ENCODE data around the gene AHCYL2. TPM values are rescaled to one million over a fixed set of nuclear protein-coding genes. Genes with fewer than 3 reads are reported as not detected.
"Not testable (repeated sequence)": the region's sequence is repeated elsewhere in the genome, so short reads cannot be mapped to it uniquely, and the experiment has no call there.

Gene AHCYL2
- total and polyA plus RNA-seq, 4 donors, result 7.9 to 19.9 (median 10.9) TPM

DNA sequence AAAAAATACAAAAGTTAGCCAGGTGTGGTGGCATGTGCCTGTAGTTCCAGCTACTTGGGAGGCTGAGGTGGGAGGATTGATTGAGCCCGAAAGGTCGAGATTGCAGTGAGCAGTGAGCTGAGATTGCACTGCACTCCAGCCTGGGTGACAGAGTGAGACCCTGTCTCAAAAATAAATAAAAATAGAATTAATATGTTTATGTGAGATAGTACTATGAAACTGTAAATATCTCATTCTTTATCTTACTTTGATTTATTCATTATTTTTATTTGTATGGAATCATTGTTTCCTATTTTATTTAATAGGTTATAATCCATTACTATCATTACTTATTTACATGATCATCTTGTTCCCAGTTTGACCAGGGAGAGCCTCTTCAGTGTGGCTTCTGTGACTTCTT, 168.4 kb downstream of the AHCYL2 start:
- WGBS, 2 donors, result 94 to 96% methylated on average over 2 of the region's 2 CpGs
- intact Hi-C loops (cut with DNase I), result no loop called here
- H3K9me3 ChIP-seq (ENCODE audit: control insufficient read depth, low read length), result no peaks in the 10 kb centered on the region

GRCh38 chr7:129394101-129394500, 169.3 kb downstream of the AHCYL2 start:
- no peak for ATAC-seq (ENCODE audit: low FRiP score)
- WGBS, 2 donors, result 96% methylated on average over 4 of the region's 4 CpGs
- no peak overlapping the region for H3K4me3 ChIP-seq (ENCODE audit: low read length in 2 of 2)
- intact Hi-C loops (cut with DNase I), result no loop called here
- no peaks in the 10 kb centered on the region for H3K27me3 ChIP-seq (ENCODE audit: control insufficient read depth in 1 of 2, insufficient read depth in 2 of 2, low read length in 1 of 2)
- H3K4me1 ChIP-seq (ENCODE audit: control insufficient read depth in 1 of 2, insufficient read depth in 2 of 2, low read length in 2 of 2), result no peaks in the 10 kb centered on the region
- H3K27ac ChIP-seq (ENCODE audit: low read depth in 1 of 2, low read length in 2 of 2), result no peak overlapping the region
- H3K36me3 ChIP-seq (ENCODE audit: control insufficient read depth in 1 of 2, insufficient read depth in 2 of 2, low read length in 1 of 2), result no peaks in the 10 kb centered on the region
- DNase-seq, result no peak
- H3K9me3 ChIP-seq (ENCODE audit: control insufficient read depth, low read length), result no peaks in the 10 kb centered on the region

More for the DNA sequence above, 168.4 kb downstream of the AHCYL2 start:
- Histone ChIP-seq H3K36me3 (ENCODE audit: control insufficient read depth in 1 of 2, insufficient read depth in 2 of 2, low read length in 1 of 2) (no peaks in the 10 kb centered on the region), H3K4me1 (ENCODE audit: control insufficient read depth in 1 of 2, insufficient read depth in 2 of 2, low read length in 2 of 2) (no peaks in the 10 kb centered on the region), H3K4me3 (ENCODE audit: low read length in 2 of 2) (no peak overlapping the region), H3K27ac (ENCODE audit: low read depth in 1 of 2, low read length in 2 of 2) (no peak overlapping the region), H3K27me3 (ENCODE audit: control insufficient read depth in 1 of 2, insufficient read depth in 2 of 2, low read length in 1 of 2) (no peaks in the 10 kb centered on the region)
- ATAC-seq (ENCODE audit: low FRiP score), result no peak
- DNase-seq, result no peak

- WGBS, 2 donors, result 89 to 94% methylated on average over 4 of the region's 4 CpGs
- intact Hi-C loops (cut with DNase I), result no loop called here
- H3K36me3 ChIP-seq (ENCODE audit: control insufficient read depth in 1 of 2, insufficient read depth in 2 of 2, low read length in 1 of 2), result no peaks in the 10 kb centered on the region
- H3K27me3 ChIP-seq (ENCODE audit: control insufficient read depth in 1 of 2, insufficient read depth in 2 of 2, low read length in 1 of 2), result no peaks in the 10 kb centered on the region
- H3K27ac ChIP-seq (ENCODE audit: low read depth in 1 of 2, low read length in 2 of 2), result no peak overlapping the region
- H3K4me3 ChIP-seq (ENCODE audit: low read length in 2 of 2), result no peak overlapping the region
- no peaks in the 10 kb centered on the region for H3K4me1 ChIP-seq (ENCODE audit: control insufficient read depth in 1 of 2, insufficient read depth in 2 of 2, low read length in 2 of 2)
- H3K9me3 ChIP-seq (ENCODE audit: control insufficient read depth, low read length), result no peaks in the 10 kb centered on the region
- ATAC-seq (ENCODE audit: low FRiP score), result no peak
- DNase-seq, result no peak
Observed at GRCh38 chr7:129394982-129395914, 170.4 kb downstream of the AHCYL2 start.

GRCh38 chr7:129401228-129401966, 176.6 kb downstream of the AHCYL2 start:
- Histone ChIP-seq H3K27ac (ENCODE audit: low read depth in 1 of 2, low read length in 2 of 2) (no peak overlapping the region), H3K4me3 (ENCODE audit: low read length in 2 of 2) (no peak overlapping the region), H3K4me1 (ENCODE audit: control insufficient read depth in 1 of 2, insufficient read depth in 2 of 2, low read length in 2 of 2) (no peaks in the 10 kb centered on the region), H3K36me3 (ENCODE audit: control insufficient read depth in 1 of 2, insufficient read depth in 2 of 2, low read length in 1 of 2) (peaks cover 0 to 4% of the 10 kb centered on the region in 2 donors), H3K9me3 (ENCODE audit: control insufficient read depth, low read length) (no peaks in the 10 kb centered on the region), H3K27me3 (ENCODE audit: control insufficient read depth in 1 of 2, insufficient read depth in 2 of 2, low read length in 1 of 2) (no peaks in the 10 kb centered on the region)
- ATAC-seq (ENCODE audit: low FRiP score) (no peak), DNase-seq (no peak)
- intact Hi-C loops (cut with DNase I), result no loop called here
- WGBS, 2 donors, result 92 to 100% methylated on average over 1 of the region's 1 CpG

GRCh38 chr7:129401967-129402860, 177.4 kb downstream of the AHCYL2 start:
- WGBS, 2 donors, result 69 to 82% methylated on average over 3 of the region's 3 CpGs
- H3K36me3 ChIP-seq (ENCODE audit: control insufficient read depth in 1 of 2, insufficient read depth in 2 of 2, low read length in 1 of 2), result peaks cover 0 to 4% of the 10 kb centered on the region in 2 donors
- H3K27ac ChIP-seq (ENCODE audit: low read depth in 1 of 2, low read length in 2 of 2), result no peak overlapping the region
- intact Hi-C loops (cut with DNase I), result no loop called here
- no peak overlapping the region for H3K4me3 ChIP-seq (ENCODE audit: low read length in 2 of 2)
- H3K4me1 ChIP-seq (ENCODE audit: control insufficient read depth in 1 of 2, insufficient read depth in 2 of 2, low read length in 2 of 2), result no peaks in the 10 kb centered on the region
- DNase-seq (no peak), ATAC-seq (ENCODE audit: low FRiP score) (no peak)
- H3K9me3 ChIP-seq (ENCODE audit: control insufficient read depth, low read length), result no peaks in the 10 kb centered on the region
- H3K27me3 ChIP-seq (ENCODE audit: control insufficient read depth in 1 of 2, insufficient read depth in 2 of 2, low read length in 1 of 2), result no peaks in the 10 kb centered on the region

GRCh38 chr7:129405527-129405926, 180.7 kb downstream of the AHCYL2 start:
- ATAC-seq (ENCODE audit: low FRiP score) (no peak), DNase-seq (no peak)
- Histone ChIP-seq H3K36me3 (ENCODE audit: control insufficient read depth in 1 of 2, insufficient read depth in 2 of 2, low read length in 1 of 2) (peaks cover 0 to 4% of the 10 kb centered on the region in 2 donors), H3K4me1 (ENCODE audit: control insufficient read depth in 1 of 2, insufficient read depth in 2 of 2, low read length in 2 of 2) (no peaks in the 10 kb centered on the region), H3K9me3 (ENCODE audit: control insufficient read depth, low read length) (no peaks in the 10 kb centered on the region), H3K27me3 (ENCODE audit: control insufficient read depth in 1 of 2, insufficient read depth in 2 of 2, low read length in 1 of 2) (no peaks in the 10 kb centered on the region), H3K4me3 (ENCODE audit: low read length in 2 of 2) (no peak overlapping the region), H3K27ac (ENCODE audit: low read depth in 1 of 2, low read length in 2 of 2) (no peak overlapping the region)
- intact Hi-C loops (cut with DNase I), result no loop called here

- intact Hi-C loops (cut with DNase I); H3K27me3 ChIP-seq (ENCODE audit: control insufficient read depth in 1 of 2, insufficient read depth in 2 of 2, low read length in 1 of 2); H3K4me3 ChIP-seq (ENCODE audit: low read length in 2 of 2); ATAC-seq (ENCODE audit: low FRiP score); H3K9me3 ChIP-seq (ENCODE audit: control insufficient read depth, low read length); H3K27ac ChIP-seq (ENCODE audit: low read depth in 1 of 2, low read length in 2 of 2); DNase-seq; H3K36me3 ChIP-seq (ENCODE audit: control insufficient read depth in 1 of 2, insufficient read depth in 2 of 2, low read length in 1 of 2); H3K4me1 ChIP-seq (ENCODE audit: control insufficient read depth in 1 of 2, insufficient read depth in 2 of 2, low read length in 2 of 2): not testable (repeated sequence)
- WGBS, 2 donors, result 91 to 92% methylated on average over 8 of the region's 8 CpGs
Observed at GRCh38 chr7:129410238-129410637, 185.4 kb downstream of the AHCYL2 start.

DNA sequence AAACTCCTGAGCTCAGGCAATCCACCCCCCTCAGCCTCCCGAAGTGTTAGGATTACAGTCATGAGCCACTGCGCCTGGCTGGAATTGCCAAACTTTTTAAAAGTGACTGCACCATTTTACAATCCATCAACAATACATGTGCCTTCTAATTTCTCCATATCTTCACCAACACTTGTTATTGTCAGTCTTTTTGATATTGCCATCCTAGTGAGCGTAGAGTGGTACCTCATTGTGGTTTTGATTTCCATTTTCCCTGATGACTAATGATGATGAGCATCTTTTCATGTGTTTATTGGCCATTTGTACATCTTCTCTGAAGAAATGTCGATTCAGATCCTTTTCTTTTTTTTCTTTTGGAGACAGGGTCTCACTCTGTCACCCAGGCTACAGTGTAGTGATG, 187.7 kb downstream of the AHCYL2 start:
- WGBS, 2 donors, result 97 to 98% methylated on average over 4 of the region's 4 CpGs
- Histone ChIP-seq H3K9me3 (ENCODE audit: control insufficient read depth, low read length) (no peaks in the 10 kb centered on the region), H3K4me3 (ENCODE audit: low read length in 2 of 2) (no peak overlapping the region), H3K36me3 (ENCODE audit: control insufficient read depth in 1 of 2, insufficient read depth in 2 of 2, low read length in 1 of 2) (no peaks in the 10 kb centered on the region), H3K4me1 (ENCODE audit: control insufficient read depth in 1 of 2, insufficient read depth in 2 of 2, low read length in 2 of 2) (no peaks in the 10 kb centered on the region), H3K27ac (ENCODE audit: low read depth in 1 of 2, low read length in 2 of 2) (no peak overlapping the region), H3K27me3 (ENCODE audit: control insufficient read depth in 1 of 2, insufficient read depth in 2 of 2, low read length in 1 of 2) (no peaks in the 10 kb centered on the region)
- DNase-seq (no peak), ATAC-seq (ENCODE audit: low FRiP score) (no peak)
- intact Hi-C loops (cut with DNase I), result no loop called here

Data from aorta (tissue), 5 donors.